GM19099 (cell line): Measurements from ENCODE around the gene IQGAP1.

ENCODE experiments used
- POLR2A ChIP-seq: IDR thresholded peaks from 3 replicates; pipeline ENCODE4 v1.6.1; 2011; ENCODE audit warnings: low read depth; ENCODE audit not compliant: insufficient read length; ENCODE audit errors: extremely low read depth

IQGAP1 gene

DNA sequence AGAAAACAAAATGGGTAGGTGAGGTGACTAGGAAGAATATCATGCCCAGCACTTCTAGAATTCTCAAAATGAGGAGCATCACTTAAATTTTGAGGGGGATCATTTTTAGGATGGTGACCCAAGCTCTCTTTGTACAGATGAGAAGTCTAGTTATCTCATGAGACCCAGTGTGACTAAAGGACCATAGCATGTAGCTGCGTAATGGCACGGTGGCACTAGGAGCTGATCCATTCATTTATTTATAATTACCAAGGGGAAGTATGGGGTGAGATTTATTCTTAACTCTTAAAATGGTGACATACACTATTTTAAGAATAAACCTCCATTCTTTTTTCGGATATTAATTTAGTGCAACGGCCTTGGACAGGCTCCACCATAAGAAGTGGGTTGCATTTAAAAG is 8.3 kb downstream of the IQGAP1 start:
- TF ChIP-seq POLR2A, result no peak

DNA sequence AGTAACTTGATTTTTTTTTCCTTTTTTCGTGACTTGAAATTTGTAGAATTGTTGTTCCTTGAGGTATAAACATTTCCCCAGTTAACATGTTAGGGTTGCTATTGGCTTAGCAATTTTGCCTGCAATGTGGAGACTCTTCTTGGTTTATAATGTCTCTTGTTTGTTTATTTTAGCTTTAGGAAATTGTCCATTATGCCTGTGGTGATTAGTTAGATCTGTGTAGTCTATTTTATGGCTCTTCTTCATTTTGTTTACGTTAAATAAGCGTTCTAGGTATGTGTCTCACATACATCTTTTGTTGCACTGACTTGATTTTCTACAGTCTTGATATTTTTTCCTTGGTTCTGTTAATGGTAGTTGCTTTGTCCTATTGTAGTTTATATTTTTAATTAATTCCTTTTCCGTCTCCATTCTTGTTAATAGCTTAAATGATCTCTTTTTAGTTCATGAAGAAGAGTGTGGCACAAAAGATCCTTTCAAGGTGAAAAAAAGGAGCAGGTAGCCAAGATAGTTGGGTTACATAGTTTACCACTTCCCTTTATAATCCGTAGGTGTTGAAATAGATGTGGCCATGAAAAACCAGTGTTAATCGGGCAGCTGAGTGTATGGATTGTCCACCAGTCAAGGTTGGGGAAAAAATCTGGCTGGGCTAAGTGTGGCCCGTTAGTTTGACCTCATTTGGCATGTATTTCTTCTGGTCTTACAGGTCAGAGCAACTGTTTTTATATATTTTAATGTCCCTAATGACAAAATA is 12.1 kb downstream of the IQGAP1 start:
- no peak for TF ChIP-seq POLR2A

DNA sequence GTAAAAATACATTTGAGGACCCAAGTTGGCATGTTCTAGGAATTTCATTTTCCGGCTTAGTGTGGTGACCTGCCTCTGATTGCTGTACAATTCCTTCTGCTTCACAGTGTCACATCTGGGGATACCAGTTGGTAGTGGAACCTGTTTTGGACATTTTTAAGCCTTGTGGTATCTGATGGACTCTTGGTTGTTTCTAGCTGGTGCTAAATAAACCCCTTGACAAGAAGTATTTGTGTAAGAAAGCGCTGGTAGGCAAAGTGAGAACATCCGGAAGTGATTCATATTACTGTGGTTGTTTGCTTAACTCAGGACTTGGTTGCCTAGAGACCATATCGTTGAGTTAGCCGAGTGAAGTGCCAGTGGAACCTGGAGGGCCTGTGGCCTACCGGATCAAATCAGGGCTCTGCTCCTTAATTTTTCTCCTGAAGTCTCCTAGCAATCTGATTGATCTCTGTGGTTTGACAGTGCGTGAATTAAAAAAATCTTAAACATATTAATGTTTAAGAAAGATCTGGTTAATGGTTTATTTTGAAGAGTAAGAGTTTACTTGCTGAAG is 12.8 kb downstream of the IQGAP1 start:
- TF ChIP-seq POLR2A, result no peak

DNA sequence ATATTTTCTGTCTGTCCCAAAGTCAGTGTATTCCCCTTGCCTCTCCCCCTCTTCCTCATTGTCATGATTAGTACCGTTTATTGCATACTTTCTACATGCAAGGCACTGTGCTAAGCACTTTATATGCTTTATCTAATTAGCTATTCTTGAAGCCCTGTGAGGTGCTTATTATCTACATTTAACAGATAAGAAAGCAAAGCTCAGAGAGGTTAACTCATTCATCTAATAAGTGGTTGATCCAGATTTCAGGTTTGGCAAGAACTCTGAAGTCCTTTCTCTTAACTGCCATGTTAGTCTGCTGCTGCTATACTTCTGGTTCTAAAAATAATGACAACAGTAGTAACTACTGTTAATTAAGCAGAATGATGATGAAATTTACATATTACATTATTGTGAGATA is 13.5 kb downstream of the IQGAP1 start:
- TF ChIP-seq POLR2A, result no peak

DNA sequence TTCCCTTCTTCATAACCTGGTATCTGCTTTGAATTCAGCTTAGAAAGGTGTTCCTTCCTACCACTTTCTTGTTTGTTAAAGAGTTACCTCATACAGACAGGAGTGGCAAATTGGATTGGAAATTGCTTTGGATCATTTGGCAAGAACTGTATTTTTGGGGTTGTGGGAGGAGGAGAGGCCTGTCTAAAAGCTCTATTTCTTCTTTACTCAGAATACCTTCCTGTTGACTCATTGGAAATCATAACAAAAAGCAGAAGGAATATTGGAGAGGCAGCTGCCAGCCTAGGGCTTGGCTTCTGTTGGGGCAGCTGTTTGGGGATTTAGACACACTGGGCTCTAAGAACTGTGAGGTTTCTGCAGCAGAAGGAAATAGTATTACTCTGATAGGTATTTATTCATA is 14.2 kb downstream of the IQGAP1 start:
- no peak for TF ChIP-seq POLR2A

DNA sequence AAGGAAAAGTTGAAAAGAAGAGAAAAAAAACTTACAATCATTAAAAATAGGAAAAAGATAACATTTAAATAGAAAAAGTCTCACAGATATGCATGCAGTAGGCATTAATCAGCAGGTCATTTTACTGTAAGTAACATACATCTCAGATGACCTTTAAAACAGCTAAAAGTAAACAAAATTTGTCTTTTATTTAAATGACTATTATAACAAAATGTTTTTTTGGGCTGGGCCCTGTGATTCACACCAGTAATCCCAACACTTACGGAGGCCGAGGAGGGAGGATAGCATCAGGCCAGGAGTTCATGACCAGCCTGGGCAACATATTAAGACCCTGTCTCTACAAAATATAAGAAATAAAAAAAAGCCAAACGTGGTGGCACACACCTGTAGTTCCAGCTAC is 14.7 kb downstream of the IQGAP1 start:
- TF ChIP-seq POLR2A, result no peak

DNA sequence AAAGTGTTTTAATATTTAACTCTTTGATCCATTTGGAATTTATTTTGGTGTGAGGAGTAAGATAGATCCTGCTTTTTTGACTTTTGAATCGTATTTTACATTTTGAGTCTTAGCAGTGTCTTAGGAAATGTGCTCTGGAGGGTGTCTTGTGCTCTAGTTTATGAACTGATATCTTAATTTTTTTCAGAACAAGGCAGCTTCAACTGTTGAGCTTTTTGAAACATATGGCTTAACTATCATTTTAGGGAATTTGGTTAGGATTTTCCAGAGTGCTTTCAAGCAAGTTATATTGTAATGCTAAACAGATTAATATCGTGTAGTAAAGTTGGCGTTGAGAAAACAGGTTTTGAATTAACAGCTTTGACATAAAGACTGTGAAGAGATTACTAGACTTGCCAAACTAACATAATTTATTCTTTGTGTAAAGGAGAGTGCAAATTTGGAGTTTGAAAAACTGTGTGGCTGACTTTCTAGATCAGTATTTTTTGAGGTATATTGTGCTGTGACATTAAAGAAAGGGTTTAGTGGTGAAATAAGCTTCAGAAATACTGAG is 17.1 kb downstream of the IQGAP1 start:
- TF ChIP-seq POLR2A, result no peak

DNA sequence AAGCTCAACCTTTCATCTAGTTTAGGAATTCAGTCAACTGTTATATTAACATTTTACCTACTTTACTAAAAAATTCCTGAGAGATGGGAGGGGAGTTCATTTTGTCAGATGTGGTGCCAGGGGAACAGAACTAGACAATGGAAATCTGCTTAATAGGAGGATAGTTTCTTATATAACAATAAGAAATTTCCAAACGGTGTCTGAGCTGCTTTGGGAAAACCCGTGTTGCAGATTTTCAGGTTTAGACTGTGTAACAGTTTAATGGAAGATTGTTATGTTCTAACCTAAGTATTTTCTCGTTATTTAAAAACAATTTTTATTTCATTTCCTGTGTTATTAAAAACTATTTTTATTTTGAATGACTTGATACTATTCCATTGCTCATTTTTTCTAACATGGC is 19.3 kb downstream of the IQGAP1 start:
- no peak for TF ChIP-seq POLR2A

DNA sequence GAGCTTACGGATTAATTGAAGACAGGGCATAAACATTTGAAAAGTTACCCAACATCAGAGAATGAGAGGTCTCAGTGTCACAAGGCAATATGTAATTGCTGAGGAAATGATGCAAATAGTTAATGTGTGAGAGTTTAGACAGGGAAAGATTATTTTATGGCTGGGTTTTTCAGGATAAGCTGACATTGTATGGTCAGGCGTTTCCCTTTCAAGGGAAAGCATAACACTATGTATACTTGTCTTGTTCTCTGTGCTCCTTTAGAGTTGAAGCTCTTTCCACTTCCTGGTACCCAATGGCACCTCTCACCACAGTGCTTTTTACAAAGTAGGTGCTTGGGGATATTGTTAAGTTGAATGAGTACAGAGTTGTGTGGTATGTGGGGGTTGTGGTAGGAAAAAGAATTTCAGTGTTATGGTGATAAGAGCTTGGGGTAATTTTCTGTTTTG is 19.9 kb downstream of the IQGAP1 start:
- no peak for TF ChIP-seq POLR2A

DNA sequence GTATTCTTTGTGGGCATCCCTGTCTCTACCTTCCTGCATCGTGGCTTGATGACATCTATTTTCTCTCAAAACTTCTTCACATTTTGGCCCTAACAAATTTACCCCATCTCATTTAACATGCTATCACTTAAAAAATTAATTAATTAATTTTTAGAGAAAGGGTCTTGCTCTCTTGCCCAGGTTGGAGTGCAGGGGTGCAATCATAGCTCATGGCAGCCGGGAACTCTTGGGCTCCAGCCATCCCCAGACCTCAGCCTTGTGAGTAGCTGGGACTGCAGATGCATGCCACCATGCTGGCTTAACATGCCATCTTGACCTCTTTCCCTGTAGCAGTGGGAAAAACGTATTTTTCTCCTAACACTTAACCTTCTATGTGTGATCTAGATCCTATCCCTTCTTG is 20.6 kb downstream of the IQGAP1 start:
- TF ChIP-seq POLR2A, result no peak

DNA sequence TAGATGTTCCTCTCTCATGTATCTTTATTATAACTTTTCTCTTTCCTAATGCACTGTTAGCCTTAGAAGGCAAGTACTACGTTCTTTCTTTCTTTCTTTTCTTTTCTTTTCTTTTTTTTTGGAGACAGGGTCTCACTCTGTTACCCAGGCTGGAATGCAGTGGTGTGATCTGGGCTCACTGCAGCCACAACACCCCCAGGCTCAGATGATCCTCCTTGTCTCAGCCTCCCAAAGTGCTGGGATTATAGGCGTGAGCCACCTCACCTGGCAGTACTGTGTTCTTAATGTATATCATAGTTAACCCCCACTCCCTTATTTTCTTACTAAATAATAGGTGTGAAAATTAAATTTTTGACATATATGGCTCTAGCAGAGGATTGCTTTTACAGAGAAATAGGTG is 23.1 kb downstream of the IQGAP1 start:
- TF ChIP-seq POLR2A, result no peak

DNA sequence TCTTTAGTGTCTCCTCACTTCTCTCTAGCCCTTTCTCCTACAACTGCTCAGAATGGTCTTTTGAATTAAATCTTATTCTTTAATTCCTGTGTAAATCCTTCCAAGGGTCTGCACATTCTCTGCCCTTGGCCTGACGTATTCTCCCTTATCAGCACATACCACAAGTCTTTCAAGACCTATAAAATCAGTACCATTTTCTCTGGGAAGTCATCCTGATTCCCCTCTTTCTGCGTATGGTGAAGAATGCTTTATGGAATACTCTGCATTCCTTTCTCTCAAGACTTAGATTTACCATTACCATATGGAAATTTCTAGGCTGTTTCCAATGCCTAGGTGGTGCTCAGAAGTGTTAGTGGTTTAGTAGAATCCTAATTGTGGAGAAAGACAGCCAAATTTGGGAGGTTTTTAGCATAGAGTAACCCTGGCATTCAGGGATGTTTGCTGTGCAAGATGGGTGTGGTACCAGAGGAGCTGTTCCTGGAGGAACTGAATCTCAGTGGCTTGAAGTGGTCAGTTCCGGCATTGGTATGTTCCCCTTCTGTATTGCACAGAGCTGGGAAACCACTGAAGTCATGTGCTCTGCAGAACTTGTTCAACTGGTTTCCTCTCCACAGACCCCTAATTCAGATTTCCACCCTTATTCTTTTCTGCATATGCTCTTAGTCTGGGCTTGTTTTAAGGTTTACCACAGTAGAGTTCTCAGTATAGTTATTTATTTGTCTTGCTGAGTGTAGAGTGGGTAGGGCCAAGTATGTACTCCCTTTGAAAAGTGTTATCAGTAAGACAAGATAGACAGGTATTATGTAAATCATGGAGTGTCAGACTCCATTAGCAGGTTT is 24.5 kb downstream of the IQGAP1 start:
- TF ChIP-seq POLR2A, result no peak

DNA sequence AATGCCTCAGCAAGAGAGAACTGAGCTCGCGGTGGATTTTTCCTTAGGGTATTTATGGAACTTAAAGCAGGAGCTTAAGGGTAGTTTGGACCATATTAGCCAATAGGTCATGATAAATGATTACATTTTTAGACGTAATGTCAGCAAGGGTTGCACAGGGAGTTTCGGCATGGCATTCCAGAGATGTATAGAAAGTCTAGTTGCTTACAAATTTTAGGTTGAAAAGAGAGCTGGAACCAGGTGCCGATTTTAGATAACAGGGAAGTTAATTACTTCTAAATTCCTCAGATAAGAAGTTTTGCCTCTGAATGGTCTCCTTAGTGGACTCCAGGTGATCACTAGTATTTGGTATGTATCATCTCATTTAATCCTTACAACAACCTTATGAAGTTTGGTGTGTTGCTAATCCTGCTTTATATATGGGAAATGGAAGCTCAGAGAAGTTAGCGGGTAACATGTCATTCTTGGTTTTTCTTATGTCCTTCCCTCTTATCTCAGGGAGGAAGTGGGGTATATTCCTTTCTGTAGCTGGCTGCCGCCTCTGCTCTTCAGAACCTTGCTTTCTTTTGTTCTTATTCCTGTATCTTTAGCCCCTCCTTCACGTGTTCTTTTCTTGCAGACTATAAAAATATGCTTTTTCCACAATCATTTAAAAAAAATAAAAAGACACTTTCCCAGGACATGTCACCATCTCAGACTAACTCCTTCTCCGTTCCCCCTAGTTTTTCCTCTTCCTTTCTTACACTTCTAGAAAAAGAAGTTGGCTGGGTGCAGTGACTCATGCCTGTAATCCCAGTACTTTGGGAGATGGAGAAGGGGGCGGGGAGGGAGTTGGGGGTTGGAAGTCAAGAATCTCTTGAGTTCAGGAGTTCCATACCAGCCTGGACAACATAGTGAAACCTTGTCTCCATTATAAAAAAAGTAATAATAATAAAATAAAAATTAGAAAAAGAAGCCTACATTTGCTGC is 25.7 kb downstream of the IQGAP1 start:
- no peak for TF ChIP-seq POLR2A

DNA sequence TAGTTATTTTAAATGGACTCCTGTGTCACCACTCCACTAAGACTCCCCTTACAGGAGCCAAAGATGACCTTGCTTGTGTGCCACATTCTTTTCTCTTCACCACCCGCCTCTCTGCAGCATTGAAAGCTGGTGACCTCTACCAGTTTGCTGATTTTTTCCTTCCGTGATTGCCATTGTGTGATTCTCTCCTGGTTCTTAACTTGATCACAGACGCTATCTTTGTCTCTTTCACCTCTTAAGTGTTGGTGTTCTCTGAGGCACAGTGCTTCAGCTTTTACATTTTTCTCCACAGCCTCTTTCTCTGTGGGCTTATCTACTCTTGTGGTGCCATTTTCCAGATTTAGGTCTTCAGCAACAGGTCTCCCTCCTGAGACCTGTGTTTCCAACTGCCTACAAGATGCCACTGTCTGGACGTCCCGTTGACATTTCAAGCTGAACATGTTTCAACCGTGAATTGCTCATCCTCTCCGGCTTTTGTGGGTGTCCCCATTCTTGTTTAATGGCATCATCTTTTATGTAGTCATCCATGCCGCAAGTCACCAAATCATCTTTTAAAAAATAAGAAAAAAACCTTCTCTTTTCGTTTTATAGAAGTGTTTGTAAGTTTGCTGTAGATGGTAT is 26.5 kb downstream of the IQGAP1 start:
- TF ChIP-seq POLR2A, result no peak

DNA sequence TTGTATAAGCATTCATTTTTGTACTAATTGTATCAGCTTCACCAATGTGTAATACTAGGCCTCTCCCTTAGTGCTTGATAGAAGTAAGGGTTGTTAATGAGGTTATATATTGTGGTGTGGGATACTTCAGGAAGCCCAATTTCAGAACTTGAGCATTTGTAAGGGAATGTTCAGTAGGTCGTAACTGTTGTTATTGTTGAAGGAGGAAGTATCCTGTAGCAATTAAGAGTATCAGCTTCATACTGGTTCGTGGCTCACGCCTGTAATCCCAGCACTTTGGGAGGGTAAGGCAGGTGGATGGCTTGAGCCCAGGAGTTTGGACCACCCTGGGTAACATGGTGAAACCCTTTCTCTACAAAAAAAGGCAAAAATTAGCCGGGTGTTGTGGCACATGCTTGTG is 30.6 kb downstream of the IQGAP1 start:
- no peak for TF ChIP-seq POLR2A

DNA sequence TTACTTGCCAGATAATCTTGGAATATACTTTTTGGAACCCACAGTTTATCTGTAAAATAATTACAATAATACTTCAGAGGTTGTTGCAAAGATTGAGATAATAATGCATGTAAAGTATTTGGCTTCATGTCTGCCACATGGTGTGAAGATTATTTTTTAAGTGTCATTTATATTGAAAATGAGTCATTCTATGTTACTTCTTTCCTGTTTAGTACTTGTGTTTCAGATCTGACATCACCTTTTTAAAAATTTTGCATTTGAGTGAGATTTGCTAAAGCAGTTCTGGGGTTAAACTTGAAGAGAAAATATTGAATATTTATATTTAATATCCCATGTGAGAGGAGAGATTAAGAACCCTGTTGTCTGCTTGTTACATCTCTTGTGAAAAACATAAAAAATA is 31.2 kb downstream of the IQGAP1 start:
- TF ChIP-seq POLR2A, result no peak
